Rectal smooth muscle tissue (tissue), 1 donor: ENCODE measurements around the gene CUEDC2.
A peak's percentile ranks its signal among the peaks of the same experiment; 100 is the strongest.

Source experiments
- H3K27ac ChIP-seq: one replicate; pipeline ENCODE4 v1.7.0; 2013; ENCODE audit warnings: low read depth, low read length, inconsistent platforms
- H3K27me3 ChIP-seq: one replicate; pipeline ENCODE4 v1.7.0; 2013; ENCODE audit warnings: low read length; ENCODE audit not compliant: control insufficient read depth, insufficient read depth
- H3K36me3 ChIP-seq: one replicate; pipeline ENCODE4 v1.7.0; 2013; ENCODE audit warnings: low read length; ENCODE audit not compliant: control insufficient read depth, insufficient read depth
- H3K4me1 ChIP-seq: one replicate; pipeline ENCODE4 v1.7.0; 2013; ENCODE audit warnings: low read length; ENCODE audit not compliant: control insufficient read depth, insufficient read depth
- H3K4me3 ChIP-seq: one replicate; pipeline ENCODE4 v1.7.0; 2013; ENCODE audit warnings: low read length
- H3K9ac ChIP-seq: one replicate; pipeline ENCODE4 v1.7.0; 2013; ENCODE audit warnings: low read length

The CUEDC2 gene

GRCh38 chr10:102394079-102394800 is 38.1 kb downstream of the CUEDC2 start:
- H3K36me3 ChIP-seq, result peaks cover 3% of the 10 kb centered on the region
- H3K4me1 ChIP-seq, result peaks cover 22% of the 10 kb centered on the region
- H3K9ac ChIP-seq, result peak overlapping the region; percentile 63
- H3K27me3 ChIP-seq, result no peaks in the 10 kb centered on the region
- peak overlapping the region; percentile 90 for H3K4me3 ChIP-seq
- peak overlapping the region; percentile 97 for H3K27ac ChIP-seq

- Histone ChIP-seq H3K36me3 (peaks cover 3% of the 10 kb centered on the region), H3K9ac (peak overlapping the region; percentile 25), H3K27ac (peak overlapping the region; percentile 97), H3K4me3 (peak overlapping the region; percentile 90), H3K27me3 (no peaks in the 10 kb centered on the region), H3K4me1 (peaks cover 19% of the 10 kb centered on the region)
Measured at GRCh38 chr10:102393411-102394078, 38.8 kb downstream of the CUEDC2 start.

- peaks cover 9% of the 10 kb centered on the region for H3K4me1 ChIP-seq
- H3K36me3 ChIP-seq, result peaks cover 3% of the 10 kb centered on the region
- H3K4me3 ChIP-seq, result no peak overlapping the region
- no peaks in the 10 kb centered on the region for H3K27me3 ChIP-seq
- H3K27ac ChIP-seq, result no peak overlapping the region
- H3K9ac ChIP-seq, result no peak overlapping the region
Measured at GRCh38 chr10:102392306-102392705, 40.1 kb downstream of the CUEDC2 start.

- Histone ChIP-seq H3K4me1 (no peaks in the 10 kb centered on the region), H3K27me3 (no peaks in the 10 kb centered on the region), H3K9ac (no peak overlapping the region), H3K36me3 (no peaks in the 10 kb centered on the region), H3K27ac (no peak overlapping the region), H3K4me3 (no peak overlapping the region)
Measured at GRCh38 chr10:102389894-102390293, 42.5 kb downstream of the CUEDC2 start.

- Histone ChIP-seq H3K27me3 (no peaks in the 10 kb centered on the region), H3K27ac (no peak overlapping the region), H3K4me3 (no peak overlapping the region), H3K4me1 (no peaks in the 10 kb centered on the region), H3K36me3 (peaks cover 12% of the 10 kb centered on the region), H3K9ac (no peak overlapping the region)
Measured at GRCh38 chr10:102384606-102385429, 47.6 kb downstream of the CUEDC2 start.

- no peak overlapping the region for H3K27ac ChIP-seq
- no peaks in the 10 kb centered on the region for H3K27me3 ChIP-seq
- no peak overlapping the region for H3K4me3 ChIP-seq
- H3K9ac ChIP-seq, result no peak overlapping the region
- H3K36me3 ChIP-seq, result peaks cover 20% of the 10 kb centered on the region
- no peaks in the 10 kb centered on the region for H3K4me1 ChIP-seq
Measured at GRCh38 chr10:102384053-102384452, 48.3 kb downstream of the CUEDC2 start.

- Histone ChIP-seq H3K27ac (no peak overlapping the region), H3K4me1 (no peaks in the 10 kb centered on the region), H3K9ac (no peak overlapping the region), H3K4me3 (no peak overlapping the region), H3K36me3 (peaks cover 24% of the 10 kb centered on the region), H3K27me3 (no peaks in the 10 kb centered on the region)
Measured at GRCh38 chr10:102382871-102383270, 49.5 kb downstream of the CUEDC2 start.

GRCh38 chr10:102381983-102382382 is 50.4 kb downstream of the CUEDC2 start:
- H3K4me1 ChIP-seq, result no peaks in the 10 kb centered on the region
- no peak overlapping the region for H3K27ac ChIP-seq
- H3K9ac ChIP-seq, result no peak overlapping the region
- peaks cover 25% of the 10 kb centered on the region for H3K36me3 ChIP-seq
- H3K4me3 ChIP-seq, result no peak overlapping the region
- H3K27me3 ChIP-seq, result no peaks in the 10 kb centered on the region

GRCh38 chr10:102379383-102379782 is 53.0 kb downstream of the CUEDC2 start:
- Histone ChIP-seq H3K4me1 (no peaks in the 10 kb centered on the region), H3K27me3 (no peaks in the 10 kb centered on the region), H3K4me3 (no peak overlapping the region), H3K9ac (no peak overlapping the region), H3K36me3 (peaks cover 42% of the 10 kb centered on the region), H3K27ac (no peak overlapping the region)

GRCh38 chr10:102376901-102377300 is 55.5 kb downstream of the CUEDC2 start:
- no peaks in the 10 kb centered on the region for H3K4me1 ChIP-seq
- H3K4me3 ChIP-seq, result no peak overlapping the region
- H3K27me3 ChIP-seq, result no peaks in the 10 kb centered on the region
- no peak overlapping the region for H3K27ac ChIP-seq
- H3K9ac ChIP-seq, result no peak overlapping the region
- H3K36me3 ChIP-seq, result peaks cover 47% of the 10 kb centered on the region

- no peak overlapping the region for H3K4me3 ChIP-seq
- H3K27ac ChIP-seq, result no peak overlapping the region
- no peaks in the 10 kb centered on the region for H3K4me1 ChIP-seq
- no peaks in the 10 kb centered on the region for H3K27me3 ChIP-seq
- peaks cover 44% of the 10 kb centered on the region for H3K36me3 ChIP-seq
- H3K9ac ChIP-seq, result no peak overlapping the region
Measured at GRCh38 chr10:102375867-102376266, 56.5 kb downstream of the CUEDC2 start.

GRCh38 chr10:102375250-102375649 is 57.1 kb downstream of the CUEDC2 start:
- H3K4me3 ChIP-seq, result no peak overlapping the region
- H3K9ac ChIP-seq, result no peak overlapping the region
- H3K27ac ChIP-seq, result no peak overlapping the region
- H3K36me3 ChIP-seq, result peaks cover 47% of the 10 kb centered on the region
- H3K4me1 ChIP-seq, result no peaks in the 10 kb centered on the region
- no peaks in the 10 kb centered on the region for H3K27me3 ChIP-seq
